Measurements from ENCODE around the gene NOXA1. TPM values are rescaled to one million over a fixed set of nuclear protein-coding genes. Genes with fewer than 3 reads are reported as not detected.

The NOXA1 gene
- total and polyA plus RNA-seq, 9 of the 15 experiments (the other 6 are each of a cell fraction or from before 2014, with no cell fraction given), result 0.07 to 1.2 (median 0.20) TPM; not detected in 4

DNA sequence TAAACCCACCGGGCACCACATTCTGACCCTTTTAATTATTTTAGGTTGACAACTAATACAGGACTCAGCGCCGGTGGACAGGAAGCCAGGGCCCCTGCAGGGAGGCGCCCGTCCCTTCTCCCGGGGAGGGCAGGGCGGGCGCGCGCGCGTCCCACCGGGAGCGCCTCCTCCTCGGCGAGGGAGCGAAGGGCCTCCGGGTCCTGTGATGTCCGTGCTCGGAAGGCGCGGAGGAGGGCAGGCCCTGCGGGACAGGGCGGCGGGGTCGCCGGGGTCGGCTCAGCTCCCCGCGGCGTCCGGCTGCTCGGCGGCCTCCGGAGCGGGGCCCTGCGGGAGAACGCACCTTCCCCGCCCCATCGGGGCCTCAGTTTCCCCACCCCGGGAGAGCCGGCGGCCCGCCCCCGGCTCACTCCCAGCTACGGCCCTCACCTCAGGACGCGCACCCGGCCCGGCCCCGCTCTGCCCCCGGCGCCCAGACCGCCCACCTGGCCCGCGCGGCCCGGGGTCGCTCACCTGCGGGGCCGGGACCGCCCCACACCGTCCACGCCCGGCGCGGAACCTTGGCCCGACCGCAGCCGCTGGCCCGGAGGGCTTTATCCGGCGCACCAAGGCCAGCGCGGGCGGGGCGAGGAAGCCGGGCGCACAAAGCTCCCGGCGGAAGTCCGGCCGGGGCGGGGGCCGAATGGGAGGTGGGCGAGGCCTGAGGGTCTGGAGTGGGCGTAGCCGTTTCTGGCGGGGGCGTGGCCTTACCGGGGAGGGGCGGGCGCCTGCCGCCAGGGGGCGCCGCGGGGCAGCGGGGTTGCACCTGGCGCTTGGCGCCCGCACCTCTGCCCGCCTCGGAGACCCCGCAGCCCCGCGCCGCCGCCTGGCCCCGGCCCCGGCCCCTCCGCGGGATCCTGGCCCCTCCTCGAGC lies at the start of gene NOXA1, which contains the start of gene EXD3 (continued):
- TF ChIP-seq, protein P1, sequence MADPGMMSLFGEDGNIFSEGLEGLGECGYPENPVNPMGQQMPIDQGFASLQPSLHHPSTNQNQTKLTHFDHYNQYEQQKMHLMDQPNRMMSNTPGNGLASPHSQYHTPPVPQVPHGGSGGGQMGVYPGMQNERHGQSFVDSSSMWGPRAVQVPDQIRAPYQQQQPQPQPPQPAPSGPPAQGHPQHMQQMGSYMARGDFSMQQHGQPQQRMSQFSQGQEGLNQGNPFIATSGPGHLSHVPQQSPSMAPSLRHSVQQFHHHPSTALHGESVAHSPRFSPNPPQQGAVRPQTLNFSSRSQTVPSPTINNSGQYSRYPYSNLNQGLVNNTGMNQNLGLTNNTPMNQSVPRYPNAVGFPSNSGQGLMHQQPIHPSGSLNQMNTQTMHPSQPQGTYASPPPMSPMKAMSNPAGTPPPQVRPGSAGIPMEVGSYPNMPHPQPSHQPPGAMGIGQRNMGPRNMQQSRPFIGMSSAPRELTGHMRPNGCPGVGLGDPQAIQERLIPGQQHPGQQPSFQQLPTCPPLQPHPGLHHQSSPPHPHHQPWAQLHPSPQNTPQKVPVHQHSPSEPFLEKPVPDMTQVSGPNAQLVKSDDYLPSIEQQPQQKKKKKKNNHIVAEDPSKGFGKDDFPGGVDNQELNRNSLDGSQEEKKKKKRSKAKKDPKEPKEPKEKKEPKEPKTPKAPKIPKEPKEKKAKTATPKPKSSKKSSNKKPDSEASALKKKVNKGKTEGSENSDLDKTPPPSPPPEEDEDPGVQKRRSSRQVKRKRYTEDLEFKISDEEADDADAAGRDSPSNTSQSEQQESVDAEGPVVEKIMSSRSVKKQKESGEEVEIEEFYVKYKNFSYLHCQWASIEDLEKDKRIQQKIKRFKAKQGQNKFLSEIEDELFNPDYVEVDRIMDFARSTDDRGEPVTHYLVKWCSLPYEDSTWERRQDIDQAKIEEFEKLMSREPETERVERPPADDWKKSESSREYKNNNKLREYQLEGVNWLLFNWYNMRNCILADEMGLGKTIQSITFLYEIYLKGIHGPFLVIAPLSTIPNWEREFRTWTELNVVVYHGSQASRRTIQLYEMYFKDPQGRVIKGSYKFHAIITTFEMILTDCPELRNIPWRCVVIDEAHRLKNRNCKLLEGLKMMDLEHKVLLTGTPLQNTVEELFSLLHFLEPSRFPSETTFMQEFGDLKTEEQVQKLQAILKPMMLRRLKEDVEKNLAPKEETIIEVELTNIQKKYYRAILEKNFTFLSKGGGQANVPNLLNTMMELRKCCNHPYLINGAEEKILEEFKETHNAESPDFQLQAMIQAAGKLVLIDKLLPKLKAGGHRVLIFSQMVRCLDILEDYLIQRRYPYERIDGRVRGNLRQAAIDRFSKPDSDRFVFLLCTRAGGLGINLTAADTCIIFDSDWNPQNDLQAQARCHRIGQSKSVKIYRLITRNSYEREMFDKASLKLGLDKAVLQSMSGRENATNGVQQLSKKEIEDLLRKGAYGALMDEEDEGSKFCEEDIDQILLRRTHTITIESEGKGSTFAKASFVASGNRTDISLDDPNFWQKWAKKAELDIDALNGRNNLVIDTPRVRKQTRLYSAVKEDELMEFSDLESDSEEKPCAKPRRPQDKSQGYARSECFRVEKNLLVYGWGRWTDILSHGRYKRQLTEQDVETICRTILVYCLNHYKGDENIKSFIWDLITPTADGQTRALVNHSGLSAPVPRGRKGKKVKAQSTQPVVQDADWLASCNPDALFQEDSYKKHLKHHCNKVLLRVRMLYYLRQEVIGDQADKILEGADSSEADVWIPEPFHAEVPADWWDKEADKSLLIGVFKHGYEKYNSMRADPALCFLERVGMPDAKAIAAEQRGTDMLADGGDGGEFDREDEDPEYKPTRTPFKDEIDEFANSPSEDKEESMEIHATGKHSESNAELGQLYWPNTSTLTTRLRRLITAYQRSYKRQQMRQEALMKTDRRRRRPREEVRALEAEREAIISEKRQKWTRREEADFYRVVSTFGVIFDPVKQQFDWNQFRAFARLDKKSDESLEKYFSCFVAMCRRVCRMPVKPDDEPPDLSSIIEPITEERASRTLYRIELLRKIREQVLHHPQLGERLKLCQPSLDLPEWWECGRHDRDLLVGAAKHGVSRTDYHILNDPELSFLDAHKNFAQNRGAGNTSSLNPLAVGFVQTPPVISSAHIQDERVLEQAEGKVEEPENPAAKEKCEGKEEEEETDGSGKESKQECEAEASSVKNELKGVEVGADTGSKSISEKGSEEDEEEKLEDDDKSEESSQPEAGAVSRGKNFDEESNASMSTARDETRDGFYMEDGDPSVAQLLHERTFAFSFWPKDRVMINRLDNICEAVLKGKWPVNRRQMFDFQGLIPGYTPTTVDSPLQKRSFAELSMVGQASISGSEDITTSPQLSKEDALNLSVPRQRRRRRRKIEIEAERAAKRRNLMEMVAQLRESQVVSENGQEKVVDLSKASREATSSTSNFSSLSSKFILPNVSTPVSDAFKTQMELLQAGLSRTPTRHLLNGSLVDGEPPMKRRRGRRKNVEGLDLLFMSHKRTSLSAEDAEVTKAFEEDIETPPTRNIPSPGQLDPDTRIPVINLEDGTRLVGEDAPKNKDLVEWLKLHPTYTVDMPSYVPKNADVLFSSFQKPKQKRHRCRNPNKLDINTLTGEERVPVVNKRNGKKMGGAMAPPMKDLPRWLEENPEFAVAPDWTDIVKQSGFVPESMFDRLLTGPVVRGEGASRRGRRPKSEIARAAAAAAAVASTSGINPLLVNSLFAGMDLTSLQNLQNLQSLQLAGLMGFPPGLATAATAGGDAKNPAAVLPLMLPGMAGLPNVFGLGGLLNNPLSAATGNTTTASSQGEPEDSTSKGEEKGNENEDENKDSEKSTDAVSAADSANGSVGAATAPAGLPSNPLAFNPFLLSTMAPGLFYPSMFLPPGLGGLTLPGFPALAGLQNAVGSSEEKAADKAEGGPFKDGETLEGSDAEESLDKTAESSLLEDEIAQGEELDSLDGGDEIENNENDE (IDR thresholded peaks at IDR 0.05; ENCODE audit: low read depth, low read length), result no peak
- TF ChIP-seq, protein P2, sequence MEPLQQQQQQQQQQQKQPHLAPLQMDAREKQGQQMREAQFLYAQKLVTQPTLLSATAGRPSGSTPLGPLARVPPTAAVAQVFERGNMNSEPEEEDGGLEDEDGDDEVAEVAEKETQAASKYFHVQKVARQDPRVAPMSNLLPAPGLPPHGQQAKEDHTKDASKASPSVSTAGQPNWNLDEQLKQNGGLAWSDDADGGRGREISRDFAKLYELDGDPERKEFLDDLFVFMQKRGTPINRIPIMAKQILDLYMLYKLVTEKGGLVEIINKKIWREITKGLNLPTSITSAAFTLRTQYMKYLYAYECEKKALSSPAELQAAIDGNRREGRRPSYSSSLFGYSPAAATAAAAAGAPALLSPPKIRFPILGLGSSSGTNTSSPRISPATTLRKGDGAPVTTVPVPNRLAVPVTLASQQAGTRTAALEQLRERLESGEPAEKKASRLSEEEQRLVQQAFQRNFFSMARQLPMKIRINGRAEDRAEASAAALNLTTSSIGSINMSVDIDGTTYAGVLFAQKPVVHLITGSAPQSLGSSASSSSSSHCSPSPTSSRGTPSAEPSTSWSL (CRISPR knock-in tag; IDR thresholded peaks at IDR 0.05; ENCODE audit: borderline replicate concordance), result no peak
- TF ChIP-seq PHF20 (IDR thresholded peaks at IDR 0.05; ENCODE audit: partially characterized antibody), result peak; percentile 86
- no peak for TF ChIP-seq KDM1A (IDR thresholded peaks at IDR 0.05)
- no peak for TF ChIP-seq RBM14 (IDR thresholded peaks at IDR 0.05; ENCODE audit: borderline replicate concordance, insufficient read depth, low read depth, low read length)
- TF ChIP-seq, protein P3, sequence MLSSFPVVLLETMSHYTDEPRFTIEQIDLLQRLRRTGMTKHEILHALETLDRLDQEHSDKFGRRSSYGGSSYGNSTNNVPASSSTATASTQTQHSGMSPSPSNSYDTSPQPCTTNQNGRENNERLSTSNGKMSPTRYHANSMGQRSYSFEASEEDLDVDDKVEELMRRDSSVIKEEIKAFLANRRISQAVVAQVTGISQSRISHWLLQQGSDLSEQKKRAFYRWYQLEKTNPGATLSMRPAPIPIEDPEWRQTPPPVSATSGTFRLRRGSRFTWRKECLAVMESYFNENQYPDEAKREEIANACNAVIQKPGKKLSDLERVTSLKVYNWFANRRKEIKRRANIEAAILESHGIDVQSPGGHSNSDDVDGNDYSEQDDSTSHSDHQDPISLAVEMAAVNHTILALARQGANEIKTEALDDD (IDR thresholded peaks at IDR 0.05), result no peak
- peak; percentile 98 for TF ChIP-seq ZBTB7A (IDR thresholded peaks at IDR 0.05; ENCODE audit: borderline replicate concordance, control insufficient read depth, low read depth, low read length)
- TF ChIP-seq ZNF184 (CRISPR knock-in tag; IDR thresholded peaks at IDR 0.05), result no peak
- TF ChIP-seq, protein P4, sequence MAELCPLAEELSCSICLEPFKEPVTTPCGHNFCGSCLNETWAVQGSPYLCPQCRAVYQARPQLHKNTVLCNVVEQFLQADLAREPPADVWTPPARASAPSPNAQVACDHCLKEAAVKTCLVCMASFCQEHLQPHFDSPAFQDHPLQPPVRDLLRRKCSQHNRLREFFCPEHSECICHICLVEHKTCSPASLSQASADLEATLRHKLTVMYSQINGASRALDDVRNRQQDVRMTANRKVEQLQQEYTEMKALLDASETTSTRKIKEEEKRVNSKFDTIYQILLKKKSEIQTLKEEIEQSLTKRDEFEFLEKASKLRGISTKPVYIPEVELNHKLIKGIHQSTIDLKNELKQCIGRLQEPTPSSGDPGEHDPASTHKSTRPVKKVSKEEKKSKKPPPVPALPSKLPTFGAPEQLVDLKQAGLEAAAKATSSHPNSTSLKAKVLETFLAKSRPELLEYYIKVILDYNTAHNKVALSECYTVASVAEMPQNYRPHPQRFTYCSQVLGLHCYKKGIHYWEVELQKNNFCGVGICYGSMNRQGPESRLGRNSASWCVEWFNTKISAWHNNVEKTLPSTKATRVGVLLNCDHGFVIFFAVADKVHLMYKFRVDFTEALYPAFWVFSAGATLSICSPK (IDR thresholded peaks at IDR 0.05; ENCODE audit: borderline replicate concordance), result no peak
- TF ChIP-seq PRMT5 (CRISPR knock-in tag; IDR thresholded peaks at IDR 0.05), result no peak
